CD14-positive monocyte (primary cell): ENCODE data around the gene HOXA7. TPM values are rescaled to one million over a fixed set of nuclear protein-coding genes. Genes with fewer than 3 reads are reported as not detected.

ENCODE experiments used
- DNase-seq, 3 donors: peaks; one replicate each; pipeline ENCODE4 v3.0.0-alpha.2; 2011 to 2022
- H2AFZ ChIP-seq: 2 replicates; pipeline ENCODE4 v1.6.0; 2012; ENCODE audit warnings: mild to moderate bottlenecking, low read depth, low read length, inconsistent platforms; ENCODE audit not compliant: insufficient read depth, poor library complexity, severe bottlenecking
- H3K27ac ChIP-seq, 2 donors: 1 replicate in 1 of 2; 2 replicates in 1 of 2; pipeline ENCODE4 v1.5.1; 2012 to 2013; ENCODE audit warnings: low read length in 2 of 2, control low read depth in 1 of 2, inconsistent platforms in 1 of 2, low read depth in 1 of 2, mild to moderate bottlenecking in 1 of 2
- H3K27me3 ChIP-seq, 2 donors: one replicate each; pipeline versions ENCODE4 v1.6.0 to v1.6.1; 2011 to 2013; ENCODE audit warnings: low read length in 2 of 2; ENCODE audit not compliant: control insufficient read depth in 2 of 2, insufficient read depth in 2 of 2
- H3K36me3 ChIP-seq, 2 donors: replicated peaks in 1 of 2; 1 replicate in 1 of 2; 2 replicates in 1 of 2; pipeline versions ENCODE4 v1.5.1 to v1.6.1; 2012 to 2013; ENCODE audit warnings: low read length in 2 of 2, control low read depth in 1 of 2, inconsistent platforms in 1 of 2, mild to moderate bottlenecking in 1 of 2; ENCODE audit not compliant: insufficient read depth in 2 of 2, control insufficient read depth in 1 of 2
- H3K4me1 ChIP-seq, 2 donors: 1 replicate in 1 of 2; 2 replicates in 1 of 2; pipeline versions ENCODE4 v1.5.1 to v1.6.1; 2012 to 2013; ENCODE audit warnings: low read length in 2 of 2, control low read depth in 1 of 2, inconsistent platforms in 1 of 2, mild to moderate bottlenecking in 1 of 2, moderate library complexity in 1 of 2; ENCODE audit not compliant: insufficient read depth in 2 of 2, control insufficient read depth in 1 of 2
- H3K4me2 ChIP-seq: replicated peaks from 2 replicates; pipeline ENCODE3; 2012; ENCODE audit warnings: low read length, moderate library complexity, mild to moderate bottlenecking; ENCODE audit not compliant: poor library complexity, severe bottlenecking; ENCODE audit errors: extremely low read depth
- H3K4me3 ChIP-seq, 3 experiments: fragments of 200-600 bp in 1 of 3; sonication (generic) in 1 of 3; replicated peaks in 1 of 3; 1 replicate in 2 of 3; 2 replicates in 1 of 3; pipeline ENCODE4 v1.5.1; 2011 to 2013; ENCODE audit warnings: low read length in 3 of 3, mild to moderate bottlenecking in 3 of 3, control low read depth in 2 of 3, low read depth in 2 of 3, inconsistent platforms in 1 of 3, moderate library complexity in 1 of 3
- H3K79me2 ChIP-seq: 2 replicates; pipeline ENCODE4 v1.6.0; 2012; ENCODE audit warnings: mild to moderate bottlenecking, control low read depth, inconsistent platforms, low read length, moderate library complexity; ENCODE audit not compliant: insufficient read depth
- H3K9ac ChIP-seq: 2 replicates; pipeline ENCODE4 v1.6.0; 2017; ENCODE audit warnings: low read length, mild to moderate bottlenecking; ENCODE audit not compliant: insufficient read depth, poor library complexity, severe bottlenecking
- H3K9me3 ChIP-seq, 2 donors: replicated peaks in 1 of 2; 1 replicate in 1 of 2; 2 replicates in 1 of 2; pipeline versions ENCODE4 v1.5.1 to v1.6.1; 2012 to 2013; ENCODE audit warnings: low read length in 2 of 2, control low read depth in 1 of 2; ENCODE audit not compliant: control insufficient read depth in 1 of 2, insufficient read depth in 1 of 2
- H4K20me1 ChIP-seq: 2 replicates; pipeline ENCODE4 v1.6.0; 2012; ENCODE audit warnings: mild to moderate bottlenecking, low read length, control low read depth, moderate library complexity; ENCODE audit not compliant: insufficient read depth
- H3K27ac Mint-ChIP-seq, 7 donors: one replicate each; pipeline ENCODE4 v1.8.0; 2020; ENCODE audit warnings: mild to moderate bottlenecking in 7 of 7, mixed read lengths in 7 of 7, moderate library complexity in 6 of 7, inconsistent platforms in 2 of 7
- H3K27me3 Mint-ChIP-seq, 3 donors: one replicate each; pipeline ENCODE4 v1.8.0; 2021 to 2022; ENCODE audit warnings: low read depth in 3 of 3, mild to moderate bottlenecking in 3 of 3, mixed read lengths in 3 of 3, moderate library complexity in 3 of 3, inconsistent platforms in 1 of 3
- H3K36me3 Mint-ChIP-seq, 2 donors: one replicate each; pipeline ENCODE4 v1.8.0; 2020; ENCODE audit warnings: mixed read lengths in 2 of 2, inconsistent platforms in 1 of 2, mild to moderate bottlenecking in 1 of 2
- H3K4me1 Mint-ChIP-seq: one replicate; pipeline ENCODE4 v1.8.0; 2020; ENCODE audit warnings: mild to moderate bottlenecking, mixed read lengths
- H3K4me3 Mint-ChIP-seq, 2 donors: one replicate each; pipeline ENCODE4 v1.8.0; 2020; ENCODE audit warnings: mild to moderate bottlenecking in 2 of 2, mixed read lengths in 2 of 2, moderate library complexity in 1 of 2
- H3K9me3 Mint-ChIP-seq, 7 donors: one replicate each; pipeline ENCODE4 v1.8.0; 2020 to 2022; ENCODE audit warnings: mixed read lengths in 7 of 7, mild to moderate bottlenecking in 6 of 7, moderate library complexity in 6 of 7, inconsistent platforms in 2 of 7
- CTCF ChIP-seq: fragments of 200-600 bp; IDR thresholded peaks from one replicate; pipeline ENCODE4 v1.8.0; 2022; ENCODE audit warnings: antibody characterized with exemption, mild to moderate bottlenecking
- WGBS: methylation state at CpG from one replicate; pipeline ENCODE4 v1.1.5; 2013; ENCODE audit warnings: missing lambda C conversion rate; ENCODE audit not compliant: insufficient coverage; 5-methylcytosine and 5-hydroxymethylcytosine counted together
- intact Hi-C, 2 donors: fragments of 100-400 bp; cut with micrococcal nuclease; formaldehyde crosslinking; loops; one replicate each; pipeline versions ENCODE4 v1.15.0 to v1.15.1; 2023
- polyA plus RNA-seq, 3 donors: library from polyadenylated mRNA; depleted of rRNA in 1 of 3; unstranded in 2 of 3; stranded (reverse) in 1 of 3; fragments of 300-500 nt in 2 of 3; fragments of >200 nt in 1 of 3; fragmentation: Illumina TruSeq in 2 of 3; gene quantifications; 1 replicate in 2 of 3; 2 replicates in 1 of 3; pipeline ENCODE4 v1.2.3, GENCODE V29; 2012 to 2021

HOXA7 gene
- polyA plus RNA-seq, 3 donors, result not detected

- no peak for DNase-seq
- H3K27ac ChIP-seq, result no peak overlapping the region
- peaks cover 12 to 25% of the 10 kb centered on the region in 2 donors for H3K27me3 ChIP-seq
- Mint-ChIP-seq H3K36me3 (peaks cover 0 to 4% of the 10 kb centered on the region in 2 donors), H3K27ac (no peak overlapping the region), H3K27me3 (peaks cover 8 to 28% (median 10%) of the 10 kb centered on the region in 3 donors), H3K4me3 (no peak overlapping the region), H3K9me3 (peaks cover 0 to 9% (median 0%) of the 10 kb centered on the region in 7 donors), H3K4me1 (peaks cover 41% of the 10 kb centered on the region)
- intact Hi-C loops, result no loop called here
- H2AFZ ChIP-seq, result no peak overlapping the region
- no peak for TF ChIP-seq CTCF
- no peak overlapping the region for H3K4me2 ChIP-seq
- H3K4me3 ChIP-seq, result no peak overlapping the region
- H4K20me1 ChIP-seq, result no peaks in the 10 kb centered on the region
- 79% methylated on average over 3 of the region's 6 CpGs for WGBS
- no peaks in the 10 kb centered on the region for H3K36me3 ChIP-seq
- no peak overlapping the region for H3K9ac ChIP-seq
- H3K4me1 ChIP-seq, result peaks cover 16 to 36% of the 10 kb centered on the region in 2 donors
- no peaks in the 10 kb centered on the region for H3K9me3 ChIP-seq
- H3K79me2 ChIP-seq, result no peaks in the 10 kb centered on the region
Observed at GRCh38 chr7:27132978-27133377, 23.5 kb downstream of the HOXA7 start.

DNA sequence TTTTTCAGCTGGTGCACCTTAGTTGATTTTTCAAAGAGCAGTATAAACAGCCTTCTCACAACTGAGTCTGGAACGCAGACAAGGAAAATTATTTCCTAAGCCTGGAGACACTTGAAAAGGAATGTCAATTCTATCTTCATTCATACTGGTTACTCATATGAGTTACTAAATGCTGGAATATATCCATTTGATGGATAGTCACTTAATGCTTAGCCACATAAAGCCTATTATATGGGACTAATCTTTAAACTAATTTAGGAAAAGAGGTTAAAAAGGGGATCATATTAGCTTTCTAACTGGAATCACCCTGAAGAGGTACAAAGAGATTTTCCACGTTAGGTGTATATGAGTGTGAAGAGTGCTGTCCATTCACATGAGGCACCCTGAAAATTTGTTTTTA is 24.3 kb downstream of the HOXA7 start:
- H3K27me3 Mint-ChIP-seq, result peaks cover 8 to 24% (median 10%) of the 10 kb centered on the region in 3 donors
- peaks cover 0 to 4% of the 10 kb centered on the region in 2 donors for H3K36me3 Mint-ChIP-seq
- H3K27ac Mint-ChIP-seq, result no peak overlapping the region
- intact Hi-C loops, result no loop called here
- Histone ChIP-seq H3K36me3 (no peaks in the 10 kb centered on the region), H3K27me3 (peaks cover 6 to 18% of the 10 kb centered on the region in 2 donors), H3K9ac (no peak overlapping the region), H3K4me1 (peaks cover 15 to 34% of the 10 kb centered on the region in 2 donors), H2AFZ (no peak overlapping the region), H3K79me2 (no peaks in the 10 kb centered on the region), H4K20me1 (no peaks in the 10 kb centered on the region), H3K9me3 (no peaks in the 10 kb centered on the region), H3K4me2 (no peak overlapping the region), H3K27ac (no peak overlapping the region), H3K4me3 (no peak overlapping the region)
- peaks cover 38% of the 10 kb centered on the region for H3K4me1 Mint-ChIP-seq
- no peak for DNase-seq
- H3K9me3 Mint-ChIP-seq, result peaks cover 0 to 9% (median 0%) of the 10 kb centered on the region in 7 donors
- TF ChIP-seq CTCF, result no peak
- no CpG with 5 or more reads among the region's 2 CpGs for WGBS
- no peak overlapping the region for H3K4me3 Mint-ChIP-seq
